Left cardiac atrium (tissue), 4 donors: ENCODE results near the gene EEF1G. TPM values are rescaled to one million over a fixed set of nuclear protein-coding genes. Genes with fewer than 3 reads are reported as not detected.
A peak's percentile ranks its signal among the peaks of the same experiment; 100 is the strongest.
"Not testable (repeated sequence)": the region's sequence is repeated elsewhere in the genome, so short reads cannot be mapped to it uniquely, and the experiment has no call there.

Experiments
- ATAC-seq, 2 donors: fragments of 200-7000 bp; cut with Tn5 transposase; one replicate each; pipeline ENCODE4 v1.9.1; 2020; ENCODE audit warnings: mild to moderate bottlenecking in 2 of 2, moderate library complexity in 2 of 2
- DNase-seq: peaks from one replicate; pipeline ENCODE4 v3.0.0-alpha.2; 2020
- intact Hi-C, 2 donors: fragments of 100-400 bp; cut with DNase I; formaldehyde crosslinking; loops; one replicate each; pipeline versions ENCODE4 v1.14.1 to v1.15.1; 2022 to 2023
- total RNA-seq, 2 donors: library from RNA; stranded (reverse); fragmentation: NEBNext Ultra II Directional; extraction: Animal tissue kit (Norgen Biotek cat#: 25700); gene quantifications; one replicate each; pipeline ENCODE4 v1.2.1, GENCODE V29; 2021
- donor health status: DM: no; HTN: yes; CAD: no.
- donor health status: DM: no; HTN: yes; CAD: no; lungs with severe emphysema.
- donor health status: DM: yes; HTN: yes; CAD: no.
- donor health status: Dilated cardiomyopathy.

Gene EEF1G
- total RNA-seq, 2 donors from 2014 or later, result 833 to 894 TPM

DNA sequence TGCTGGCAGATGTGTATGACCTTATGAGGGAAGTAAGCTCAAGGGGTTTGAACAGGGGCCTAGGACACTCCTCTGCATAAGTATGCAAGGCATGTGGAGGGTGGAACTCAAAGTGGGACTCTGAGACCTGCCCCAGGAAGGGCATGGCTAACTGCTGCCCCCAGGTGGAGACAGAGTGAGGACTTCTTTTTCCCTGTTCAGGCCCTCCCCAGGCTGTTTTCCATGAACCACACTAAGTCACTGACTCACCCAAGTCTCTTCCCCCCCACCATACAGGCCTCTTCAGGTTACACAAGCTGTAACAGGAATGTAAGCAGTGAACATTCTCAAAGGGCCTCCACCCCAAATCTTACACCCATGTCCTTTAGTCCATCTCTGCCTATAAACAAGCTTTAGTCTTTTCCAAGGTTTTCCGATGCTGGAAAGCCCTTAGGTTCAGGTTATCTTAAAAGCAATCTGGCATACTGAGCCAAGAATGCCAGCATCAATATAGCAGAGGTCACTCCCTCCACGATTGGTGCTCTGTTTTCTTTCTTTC, 13.1 kb downstream of the EEF1G start:
- intact Hi-C loops, result loop anchor here in 1 of 2 donors (2.0 kb wide), 1 partner anchor 136 kb away; no protein-coding TSS in a partner anchor
- DNase-seq, result peak; percentile 90
- peak; percentile 76 to 80 for ATAC-seq

DNA sequence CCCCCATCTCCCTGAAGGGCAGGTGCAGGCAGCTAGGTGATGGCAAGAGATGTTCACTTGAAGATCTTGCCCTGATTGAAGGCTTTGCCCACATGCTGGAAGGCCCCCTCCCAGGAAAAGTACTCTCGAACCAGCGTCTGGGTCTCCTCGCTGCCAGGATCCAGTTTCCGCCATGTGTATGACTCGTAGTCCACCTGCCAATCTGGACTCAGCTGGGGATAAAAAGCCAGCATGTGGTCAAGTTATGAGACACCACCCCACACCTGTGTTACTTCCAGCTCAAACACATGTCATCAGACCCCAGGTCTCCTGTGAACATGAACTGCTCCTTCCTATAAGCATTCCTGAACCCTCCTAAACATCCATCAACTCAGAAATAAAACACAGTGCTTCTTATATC, 14.1 kb downstream of the EEF1G start:
- intact Hi-C loops, result loop anchor here in 1 of 2 donors (2.0 to 5.0 kb wide), 2 partner anchors 135 to 162 kb away; no protein-coding TSS in a partner anchor
- peak; percentile 13 for DNase-seq
- not testable (repeated sequence) for ATAC-seq

DNA sequence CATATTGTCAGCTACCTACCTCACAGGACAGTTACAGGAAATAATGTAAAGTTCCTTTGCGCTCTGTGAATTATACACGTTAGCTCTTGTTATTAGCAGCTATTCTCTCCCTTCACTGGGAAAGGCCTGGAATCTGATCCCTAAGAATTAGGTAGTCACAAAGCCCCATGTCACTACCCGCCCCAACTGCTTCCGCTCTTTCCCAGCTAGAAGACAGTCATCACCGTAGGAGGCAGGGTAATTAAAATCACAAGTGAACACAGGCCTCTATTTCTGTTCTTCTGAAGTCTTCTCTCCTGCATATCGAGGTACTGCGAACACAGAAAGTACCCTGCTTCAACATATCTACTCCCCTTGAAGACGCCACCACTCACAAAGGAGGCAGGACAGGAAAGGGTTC, 14.5 kb downstream of the EEF1G start:
- intact Hi-C loops, result loop anchor here in 1 of 2 donors (5.0 kb wide), 1 partner anchor 162 kb away; no protein-coding TSS in a partner anchor
- ATAC-seq (no peak), DNase-seq (no peak)

DNA sequence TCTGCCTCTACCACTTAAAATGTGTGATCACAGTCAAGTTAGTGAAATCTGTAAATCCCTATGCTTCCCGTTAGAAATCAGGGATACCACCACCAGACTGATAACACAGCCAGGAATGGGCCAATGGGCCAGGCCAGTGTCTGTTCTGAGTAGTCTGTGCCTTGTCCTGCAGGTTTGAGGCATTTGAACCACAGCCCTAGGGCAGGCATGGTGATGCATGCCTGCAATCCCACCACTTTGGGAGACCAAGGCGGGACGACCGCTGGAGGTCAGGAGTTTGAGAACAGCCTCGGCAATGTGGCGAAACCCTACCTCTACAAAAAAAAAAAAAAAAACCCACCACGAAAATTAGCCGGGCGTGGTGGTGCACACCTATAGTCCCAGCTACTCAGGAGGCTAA, 15.0 kb downstream of the EEF1G start:
- DNase-seq (peak; percentile 21), ATAC-seq (no peak)
- intact Hi-C loops, result loop anchor here in 1 of 2 donors (5.0 kb wide), 1 partner anchor 161 kb away; no protein-coding TSS in a partner anchor

DNA sequence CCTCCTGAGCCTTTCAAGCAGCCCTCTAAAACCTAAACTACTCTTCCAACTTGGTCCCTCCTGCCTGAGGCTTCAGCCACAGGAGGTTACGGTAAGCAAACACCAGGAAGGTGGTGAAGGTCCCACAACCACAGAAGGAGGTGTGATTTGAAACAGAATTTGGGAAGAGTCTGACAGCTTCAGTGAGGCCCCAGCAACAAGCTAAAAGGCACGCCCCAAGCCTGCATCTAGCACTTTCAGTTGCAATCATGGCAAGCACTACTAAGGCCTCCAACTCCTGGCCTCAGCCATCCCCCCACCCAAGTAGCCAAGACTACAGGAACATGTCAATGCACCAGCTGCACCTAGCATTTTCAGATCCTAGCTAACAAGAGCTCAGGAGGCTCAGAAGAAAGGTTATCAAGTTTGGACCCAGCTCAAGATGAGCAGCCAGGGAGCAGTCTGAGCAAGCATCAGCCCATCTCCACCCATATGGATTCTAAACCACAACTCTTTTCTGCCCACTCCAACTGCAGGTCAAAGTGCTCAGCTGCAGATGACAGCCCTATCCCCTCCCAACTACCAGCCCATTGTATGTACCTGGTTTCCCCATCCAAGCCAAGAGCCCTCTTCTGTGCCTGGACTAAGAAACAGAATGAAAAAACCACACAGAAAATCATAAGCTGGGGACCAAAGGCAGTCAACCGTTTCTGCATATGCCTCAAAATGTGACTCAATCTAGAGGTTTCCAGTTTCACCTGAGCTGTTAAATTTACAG, 16.6 kb downstream of the EEF1G start:
- intact Hi-C loops, result loop anchor here in 1 of 2 donors (5.0 kb wide), 1 partner anchor 160 kb away; no protein-coding TSS in a partner anchor
- DNase-seq, result peak; percentile 24
- no peak for ATAC-seq

DNA sequence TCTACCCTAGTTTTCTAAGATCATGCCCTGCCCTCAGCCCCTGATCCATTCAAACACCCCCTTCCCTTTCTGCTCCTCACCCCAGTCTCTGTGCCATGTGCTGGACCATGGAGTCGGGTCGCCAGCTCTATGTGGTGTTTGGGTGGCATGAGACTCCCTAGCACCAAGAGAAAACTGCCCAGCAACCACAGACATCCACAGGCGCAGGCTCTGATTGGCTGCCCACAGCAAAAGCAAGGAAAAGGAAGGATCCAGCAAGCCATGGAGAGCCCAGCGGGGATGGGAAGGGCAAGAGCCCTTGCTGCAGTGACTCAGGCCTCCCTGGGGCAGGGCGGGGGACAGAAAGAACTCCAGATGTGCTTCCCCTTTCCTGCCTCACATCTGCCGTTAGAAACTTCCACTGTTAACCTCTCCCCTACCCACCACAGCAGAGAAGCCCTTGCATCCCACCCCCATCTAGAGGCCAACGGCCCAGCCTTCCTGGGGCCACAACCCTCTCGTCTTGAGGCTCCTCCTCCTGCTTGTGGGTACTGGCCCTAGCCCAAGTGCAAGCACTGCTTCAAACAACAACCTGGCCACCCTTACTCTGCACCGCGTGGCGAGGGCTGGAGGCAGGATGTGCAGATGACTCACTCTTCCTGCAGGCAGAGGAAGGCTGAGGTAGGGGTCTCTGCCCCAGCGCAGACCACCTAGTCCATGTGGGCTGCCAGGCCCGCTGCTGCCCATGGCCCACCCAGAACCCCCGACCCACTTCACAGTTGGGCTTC, 17.4 kb downstream of the EEF1G start:
- ATAC-seq (peak; percentile 74 to 77), DNase-seq (peak; percentile 93)
- intact Hi-C loops, result loop anchor here in 1 of 2 donors (5.0 kb wide), 1 partner anchor 159 kb away; no protein-coding TSS in a partner anchor

DNA sequence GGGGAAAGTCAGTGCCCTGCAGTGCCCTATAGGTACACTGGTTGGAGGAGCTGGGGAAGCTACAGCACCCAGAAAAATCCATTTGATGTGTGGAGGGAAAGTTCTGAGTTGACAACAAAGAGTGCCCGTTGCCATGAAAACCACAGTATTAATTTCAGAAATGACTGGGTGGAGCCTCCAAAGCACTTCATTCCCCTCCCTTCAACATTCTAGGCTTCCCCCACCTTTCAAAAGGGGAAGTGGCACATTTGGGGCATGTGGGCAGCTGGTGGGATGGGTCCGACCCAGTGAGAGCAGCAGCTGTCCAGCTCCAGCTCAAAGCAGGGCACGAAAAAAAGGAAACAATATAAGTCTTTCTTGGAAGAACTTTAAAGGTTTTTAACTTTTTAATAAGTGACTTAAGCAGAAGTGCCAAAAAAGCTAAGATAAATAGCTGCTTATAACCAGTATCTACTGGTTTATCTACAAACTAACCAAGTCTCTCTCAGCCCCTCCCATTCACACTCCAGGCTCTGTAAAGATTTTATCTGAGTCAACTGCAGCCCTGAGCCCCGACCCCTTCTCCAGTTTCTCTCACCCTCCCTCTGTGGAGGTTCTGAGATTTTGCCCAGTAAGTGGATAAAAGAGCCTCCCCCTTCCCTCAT, 18.1 kb downstream of the EEF1G start:
- no peak for DNase-seq
- intact Hi-C loops, result loop anchor here in 1 of 2 donors (5.0 kb wide), 1 partner anchor 158 kb away; no protein-coding TSS in a partner anchor
- ATAC-seq, result peak in 1 of 2 donors; percentile 5

DNA sequence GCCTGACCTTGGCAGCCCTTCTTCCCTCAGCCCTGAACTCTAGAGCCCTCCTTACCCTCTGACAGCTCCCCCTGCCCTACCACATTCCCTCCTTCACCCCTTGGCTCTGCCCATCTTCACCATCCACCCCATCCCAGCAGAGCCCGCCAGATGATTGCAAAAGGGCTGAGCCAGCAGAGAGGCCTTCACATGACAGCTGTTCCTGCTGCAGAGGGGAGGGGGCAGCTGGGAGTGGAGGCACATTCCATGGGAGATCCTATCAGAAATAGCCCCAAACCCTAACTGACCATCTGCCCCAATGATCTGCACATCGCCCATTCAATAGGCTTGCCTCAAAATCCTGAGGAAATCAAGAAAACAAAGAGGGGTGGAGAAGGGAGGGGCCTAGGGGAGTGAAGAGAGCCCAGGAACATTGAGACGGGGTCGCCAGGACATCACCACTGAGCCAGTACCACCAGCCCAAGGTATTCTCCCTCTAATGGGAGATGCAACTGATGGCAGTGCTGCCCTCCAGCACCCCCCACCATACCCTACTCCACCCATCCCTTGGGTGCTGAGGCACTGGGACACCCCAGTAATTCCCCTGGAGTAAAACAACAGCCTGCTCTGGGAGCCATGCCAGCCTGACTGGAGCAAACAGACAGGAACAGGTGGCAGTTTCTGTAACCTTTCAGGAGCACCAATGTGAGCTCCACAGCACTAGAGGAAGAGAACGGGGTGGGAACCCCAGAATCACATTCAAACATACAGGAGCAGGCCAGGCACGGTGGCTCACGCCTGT, 19.1 kb downstream of the EEF1G start:
- DNase-seq, result peak; percentile 39
- ATAC-seq, result no peak
- intact Hi-C loops, result loop anchor here in 1 of 2 donors (5.0 kb wide), 1 partner anchor 157 kb away; no protein-coding TSS in a partner anchor

DNA sequence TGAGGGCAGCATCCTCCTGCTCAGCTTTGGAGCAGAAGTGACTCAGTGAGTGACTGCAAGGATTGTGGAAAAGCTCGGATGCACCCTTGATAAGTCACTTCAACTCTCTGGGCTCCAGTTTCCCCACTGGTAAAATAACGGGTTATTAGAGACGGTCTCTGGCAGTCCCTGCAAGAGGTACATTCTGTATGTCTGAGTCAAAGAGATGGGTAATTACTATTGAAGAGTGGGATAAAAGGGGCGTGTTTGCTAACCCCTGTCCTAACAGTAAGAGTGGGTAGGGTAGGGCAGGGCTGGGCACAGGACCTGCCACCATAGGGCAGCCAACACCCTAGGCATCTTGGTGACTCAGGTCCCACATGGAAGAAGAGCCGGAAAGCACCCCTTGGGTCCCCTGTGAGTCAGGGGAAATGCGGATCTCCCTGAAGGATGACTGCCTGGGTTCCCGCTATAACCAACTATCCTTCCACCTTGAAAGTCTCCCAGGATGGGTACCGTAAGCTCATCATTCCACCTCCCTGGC, 19.8 kb downstream of the EEF1G start:
- intact Hi-C loops, result no loop called here
- ATAC-seq, result no peak
- DNase-seq, result peak; percentile 25

DNA sequence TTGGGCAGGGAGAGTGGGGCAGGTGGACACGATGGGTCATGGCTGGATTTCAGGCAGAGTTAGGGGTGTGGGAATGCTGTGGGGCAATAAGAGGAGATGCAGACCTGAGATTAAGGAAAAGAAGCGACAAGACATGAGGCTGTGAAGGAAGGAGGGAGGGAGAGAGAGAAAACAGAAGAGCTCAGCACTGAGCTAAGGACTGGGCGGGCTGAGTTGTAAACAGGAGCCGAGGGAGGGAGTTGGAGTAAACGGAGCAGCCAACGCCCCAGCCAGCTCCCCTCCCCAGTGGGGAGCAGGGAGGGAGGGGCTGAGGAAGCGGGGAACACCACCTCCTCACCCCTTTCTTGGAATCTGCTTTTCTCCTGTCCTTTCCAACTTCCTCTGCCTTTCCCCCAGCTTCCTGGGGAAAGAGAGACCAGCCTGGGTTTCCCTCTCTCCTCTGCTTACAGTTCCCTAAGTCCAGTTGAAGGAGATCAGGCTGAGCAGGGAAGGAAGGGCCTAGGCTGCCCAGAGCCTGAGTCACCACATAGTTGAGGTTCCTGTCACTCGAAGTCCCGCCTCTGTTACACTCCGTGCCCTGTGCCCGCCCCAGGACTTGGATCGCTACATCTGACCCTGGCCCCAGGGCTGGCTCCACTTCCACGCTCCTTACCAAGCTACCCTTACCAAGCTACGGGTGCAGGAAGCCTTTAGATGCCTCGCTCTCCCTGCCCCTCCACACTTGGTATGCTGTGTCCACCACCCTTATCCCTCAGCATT, 20.4 kb downstream of the EEF1G start:
- ATAC-seq, result peak; percentile 75 to 83
- intact Hi-C loops, result no loop called here
- peak; percentile 88 for DNase-seq

DNA sequence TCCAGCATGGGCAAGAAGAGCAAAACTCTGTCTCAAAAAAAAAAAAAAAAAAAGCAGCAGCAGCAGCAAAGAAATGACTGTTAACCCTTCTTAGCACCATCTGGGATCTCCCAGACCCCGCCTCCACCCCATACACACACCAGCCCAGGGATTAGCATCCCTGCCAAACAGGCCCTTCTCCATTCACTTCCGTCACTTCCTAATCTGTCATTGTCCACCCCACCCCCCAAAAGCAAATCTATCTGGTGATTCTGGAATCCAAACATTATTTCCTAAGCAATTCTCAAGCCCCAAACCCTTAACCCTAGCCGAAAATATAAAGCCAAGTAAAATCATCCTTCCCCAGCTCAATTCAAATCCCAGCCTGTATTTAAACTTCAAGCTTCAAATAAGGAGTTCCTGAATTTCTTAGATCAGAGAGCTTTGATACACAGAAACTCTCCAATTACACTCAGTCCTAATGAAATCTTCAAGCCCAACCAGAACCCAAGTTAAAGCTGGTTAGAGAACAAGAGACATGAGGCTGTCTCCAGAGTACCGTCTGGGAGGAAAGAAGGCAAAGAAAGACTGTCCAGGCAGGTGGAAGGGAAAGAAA, 21.1 kb downstream of the EEF1G start:
- no peak for ATAC-seq
- intact Hi-C loops, result no loop called here
- peak; percentile 24 for DNase-seq

DNA sequence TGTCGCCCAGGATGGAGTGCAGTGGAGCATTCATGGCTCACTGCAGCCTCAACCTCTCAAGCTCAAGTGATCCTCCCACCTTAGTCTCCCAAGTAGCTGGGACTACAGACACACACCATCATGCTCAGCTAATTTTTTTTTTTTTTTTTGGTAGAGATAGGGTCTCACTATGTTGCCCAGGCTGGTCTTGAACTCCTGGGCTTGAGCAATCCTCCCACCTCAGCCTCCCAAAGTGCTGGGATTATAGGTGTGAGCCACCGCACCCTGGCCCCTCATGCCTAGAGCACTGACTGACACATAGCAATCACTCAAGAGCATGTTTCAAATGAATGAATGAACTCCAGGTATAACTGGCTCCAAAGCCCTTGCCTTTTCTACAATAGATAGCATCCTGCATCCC, 23.2 kb downstream of the EEF1G start:
- intact Hi-C loops, ATAC-seq, DNase-seq: not testable (repeated sequence)

DNA sequence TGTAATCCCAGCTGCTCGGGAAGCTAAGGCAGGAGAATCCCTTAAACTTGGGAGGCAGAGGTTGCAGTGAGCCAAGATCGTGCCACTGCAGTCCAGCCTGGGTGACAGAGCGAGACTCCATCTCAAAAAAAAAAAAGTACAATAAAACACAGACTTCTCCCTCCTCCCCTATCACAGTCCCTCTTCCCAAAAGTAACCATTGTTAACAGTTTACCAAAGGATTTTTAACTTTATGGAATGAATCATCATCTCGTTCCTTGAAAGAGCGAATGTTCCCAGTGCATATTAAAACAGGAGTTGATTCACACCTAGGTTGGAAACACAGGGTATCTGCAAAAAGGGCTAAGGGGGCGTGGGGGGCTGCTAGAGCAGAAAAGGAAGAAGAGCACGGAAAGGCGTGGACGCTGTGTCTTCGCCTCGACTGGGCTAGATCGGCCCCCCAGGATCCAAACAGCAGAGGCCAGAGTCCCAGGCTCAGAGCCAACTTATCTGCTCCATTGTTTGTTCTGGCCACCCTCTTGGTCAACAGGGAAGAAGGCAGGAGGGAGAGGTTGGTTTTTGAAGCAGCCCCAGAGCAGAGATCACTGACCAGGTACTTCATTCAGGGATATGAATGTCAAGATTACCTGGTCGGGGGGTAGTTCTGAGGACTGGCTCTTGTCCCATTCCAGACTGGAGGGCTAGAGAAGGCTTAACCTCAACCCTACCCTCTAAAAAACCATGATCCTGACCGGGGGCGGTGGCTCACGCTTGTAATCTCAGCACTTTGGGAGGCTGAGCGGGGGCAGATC, 25.0 kb downstream of the EEF1G start:
- DNase-seq (peak; percentile 76), ATAC-seq (no peak)
- intact Hi-C loops, result loop anchor here in 1 of 2 donors (10.0 kb wide), 1 partner anchor 154 kb away; no protein-coding TSS in a partner anchor

DNA sequence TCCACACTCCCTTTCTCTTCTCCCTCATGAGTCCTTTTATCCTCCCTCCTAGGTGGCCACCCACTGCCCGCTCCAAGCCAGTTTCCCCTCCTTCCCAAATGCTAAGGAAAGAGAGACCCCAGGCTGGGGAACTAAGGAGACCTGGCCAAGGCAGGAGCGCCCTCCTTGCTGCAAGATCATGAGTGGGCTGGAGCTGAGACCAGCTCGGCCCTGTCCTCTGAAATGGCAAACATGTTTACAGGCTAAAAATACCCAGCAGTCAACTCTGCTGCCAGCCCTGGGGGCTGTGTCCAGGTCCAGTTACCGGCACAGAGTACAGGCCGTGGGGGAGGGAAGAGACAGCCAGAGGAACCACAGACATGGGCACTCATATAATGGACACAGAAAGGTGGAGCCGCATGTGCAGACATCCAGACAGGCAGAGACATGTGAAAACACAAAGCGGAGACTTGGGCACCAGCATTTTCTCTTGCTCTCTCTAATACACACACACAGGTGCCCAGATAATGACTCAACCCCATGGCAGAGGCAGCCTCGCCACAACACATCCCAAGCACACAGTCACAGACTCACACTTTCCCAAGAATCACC, 25.9 kb downstream of the EEF1G start:
- intact Hi-C loops, result loop anchor here in 1 of 2 donors (10.0 kb wide), 1 partner anchor 153 kb away; no protein-coding TSS in a partner anchor
- DNase-seq, result peak; percentile 49
- no peak for ATAC-seq

DNA sequence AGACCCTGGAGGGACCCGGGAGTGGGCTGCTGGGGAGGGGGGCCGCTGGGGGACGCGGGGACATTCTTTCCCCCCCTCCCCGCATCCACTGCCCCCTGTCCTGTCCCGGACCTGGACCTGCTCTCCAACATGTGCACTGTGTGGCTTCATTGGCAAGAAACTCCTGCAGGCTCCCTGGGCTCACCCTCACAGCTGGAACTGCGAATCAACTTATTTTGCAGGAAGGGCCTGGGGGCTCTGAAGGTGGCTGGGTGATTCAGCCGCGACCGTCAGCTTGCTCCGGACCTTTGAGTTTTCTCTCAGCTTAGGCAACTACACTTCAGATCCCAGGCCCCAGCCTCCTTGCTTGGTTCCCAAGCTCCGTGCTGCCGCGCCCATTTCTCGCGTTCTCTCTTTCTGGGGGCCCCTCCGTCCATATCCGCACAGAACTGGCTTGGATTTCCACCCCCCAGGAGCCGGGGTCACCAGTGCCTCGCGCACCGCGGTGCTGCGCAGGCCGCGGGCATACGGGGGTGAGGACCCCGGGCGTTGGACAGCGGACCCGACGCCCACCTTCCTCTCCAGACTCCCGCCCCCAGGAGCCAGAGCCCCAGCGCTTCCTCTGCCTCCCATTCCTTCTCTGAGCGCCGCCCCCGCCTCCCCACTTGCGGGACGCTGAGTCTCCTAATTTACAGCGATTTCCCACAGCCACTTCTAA, 26.6 kb downstream of the EEF1G start:
- DNase-seq (peak; percentile 50), ATAC-seq (no peak)
- intact Hi-C loops, result loop anchor here in 1 of 2 donors (10.0 kb wide), 1 partner anchor 152 kb away; no protein-coding TSS in a partner anchor
